HFFc6 (cell line): Measurements from ENCODE around the gene PISD. TPM values are rescaled to one million over a fixed set of nuclear protein-coding genes. Genes with fewer than 3 reads are reported as not detected.

Experiments used
- DNase-seq: peaks from one replicate; pipeline ENCODE4 v3.0.0-alpha.2; 2018
- H3K27ac Mint-ChIP-seq: 2 replicates; pipeline ENCODE4 v1.8.0; 2020; ENCODE audit warnings: mild to moderate bottlenecking, mixed read lengths
- H3K27me3 Mint-ChIP-seq: 2 replicates; pipeline ENCODE4 v1.8.0; 2021; ENCODE audit warnings: mild to moderate bottlenecking, moderate library complexity, mixed read lengths; ENCODE audit not compliant: insufficient read depth
- H3K36me3 Mint-ChIP-seq: 2 replicates; pipeline ENCODE4 v1.8.0; 2021; ENCODE audit warnings: low read depth, mixed read lengths
- H3K4me1 Mint-ChIP-seq: 2 replicates; pipeline ENCODE4 v1.8.0; 2020; ENCODE audit warnings: low read depth, mixed read lengths
- H3K4me3 Mint-ChIP-seq: 2 replicates; pipeline ENCODE4 v1.8.0; 2020; ENCODE audit warnings: mild to moderate bottlenecking, moderate library complexity, mixed read lengths
- H3K9me3 Mint-ChIP-seq: 2 replicates; pipeline ENCODE4 v1.8.0; 2020; ENCODE audit warnings: mild to moderate bottlenecking, mixed read lengths
- total RNA-seq, 6 experiments: library from RNA; stranded (reverse); fragmentation: NEBNext Ultra II Directional; extraction: Animal tissue kit (Norgen Biotek cat#: 25700); gene quantifications; 2 replicates in 1 of 6; 3 replicates in 5 of 6; pipeline ENCODE4 v1.2.3, GENCODE V29; 2021
- TF ChIP-seq, protein P1 (sequence below): fragments of 200-600 bp; sonication (generic); IDR thresholded peaks from 2 replicates; pipeline ENCODE4 v1.5.0; 2021; ENCODE audit warnings: antibody characterized with exemption, mild to moderate bottlenecking

PISD gene
- total RNA-seq, 6 experiments from 2014 or later: 38.4 to 47.3 (median 43.3) TPM

DNA sequence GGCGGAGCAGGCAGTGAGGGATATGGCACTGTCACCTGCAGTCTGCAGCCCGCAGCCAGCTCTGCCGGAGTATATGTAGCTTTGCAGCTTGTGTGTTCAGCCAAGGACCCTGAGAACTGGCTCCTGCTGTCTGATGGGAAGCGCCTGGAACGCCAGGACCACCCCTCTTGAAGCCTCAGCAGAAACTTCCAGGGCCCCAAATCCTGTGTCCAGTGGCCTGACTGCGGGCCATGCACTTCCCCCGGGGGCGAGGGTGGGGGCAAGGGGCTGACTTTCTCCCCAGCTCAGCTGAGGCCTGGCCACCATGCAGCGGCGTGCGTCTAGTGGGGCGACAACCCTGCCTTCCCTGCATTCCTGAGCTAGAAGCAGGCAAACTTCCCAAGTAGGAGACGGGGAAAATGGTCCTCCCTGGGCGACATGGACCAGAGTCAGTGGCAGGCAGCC lies 32.3 kb downstream of the PISD start:
- Mint-ChIP-seq H3K27ac (peak overlapping the region; percentile 31), H3K36me3 (no peaks in the 10 kb centered on the region; the same call in 1 of the 2 replicates), H3K4me1 (peaks cover 41% of the 10 kb centered on the region)

DNA sequence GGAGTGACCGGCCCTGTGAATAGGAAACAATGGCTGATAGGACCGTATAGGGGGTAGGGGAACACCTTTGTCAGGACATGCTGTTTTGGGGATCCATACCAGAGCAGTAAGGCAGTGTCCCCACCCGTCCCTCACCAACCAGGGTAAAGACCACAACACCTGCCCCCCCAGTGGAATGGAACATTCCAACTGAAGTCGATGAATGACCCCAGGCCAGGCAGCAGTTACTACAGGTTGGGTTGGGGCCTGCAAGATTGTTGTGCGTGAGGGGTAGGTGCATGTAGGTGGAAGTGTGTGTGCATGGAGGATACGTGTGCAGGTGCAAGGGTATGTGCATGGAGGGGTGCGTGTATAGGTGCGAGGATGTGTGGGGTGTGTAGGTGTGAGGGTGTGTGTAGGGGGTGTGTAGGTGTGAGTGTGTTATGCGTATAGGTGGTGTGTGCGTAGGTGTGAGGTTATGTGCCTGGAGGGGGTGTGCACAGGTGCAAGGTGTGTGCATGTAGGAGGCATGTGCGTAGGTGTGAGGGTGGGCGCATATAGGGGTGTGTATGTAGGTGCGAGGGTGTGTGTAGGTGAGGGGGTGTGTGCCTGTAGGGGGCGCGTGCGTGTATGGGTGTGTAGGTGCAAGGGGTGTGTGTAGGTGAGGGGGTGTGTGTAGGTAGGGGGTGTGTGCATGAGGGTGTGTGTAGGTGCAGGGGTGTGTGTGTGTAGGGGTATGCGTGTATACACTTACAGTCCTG lies 32.9 kb downstream of the PISD start:
- TF ChIP-seq, protein P1, sequence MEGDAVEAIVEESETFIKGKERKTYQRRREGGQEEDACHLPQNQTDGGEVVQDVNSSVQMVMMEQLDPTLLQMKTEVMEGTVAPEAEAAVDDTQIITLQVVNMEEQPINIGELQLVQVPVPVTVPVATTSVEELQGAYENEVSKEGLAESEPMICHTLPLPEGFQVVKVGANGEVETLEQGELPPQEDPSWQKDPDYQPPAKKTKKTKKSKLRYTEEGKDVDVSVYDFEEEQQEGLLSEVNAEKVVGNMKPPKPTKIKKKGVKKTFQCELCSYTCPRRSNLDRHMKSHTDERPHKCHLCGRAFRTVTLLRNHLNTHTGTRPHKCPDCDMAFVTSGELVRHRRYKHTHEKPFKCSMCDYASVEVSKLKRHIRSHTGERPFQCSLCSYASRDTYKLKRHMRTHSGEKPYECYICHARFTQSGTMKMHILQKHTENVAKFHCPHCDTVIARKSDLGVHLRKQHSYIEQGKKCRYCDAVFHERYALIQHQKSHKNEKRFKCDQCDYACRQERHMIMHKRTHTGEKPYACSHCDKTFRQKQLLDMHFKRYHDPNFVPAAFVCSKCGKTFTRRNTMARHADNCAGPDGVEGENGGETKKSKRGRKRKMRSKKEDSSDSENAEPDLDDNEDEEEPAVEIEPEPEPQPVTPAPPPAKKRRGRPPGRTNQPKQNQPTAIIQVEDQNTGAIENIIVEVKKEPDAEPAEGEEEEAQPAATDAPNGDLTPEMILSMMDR: peak; percentile 44; the same call in 1 of the 2 replicates
- Mint-ChIP-seq H3K4me3 (peak overlapping the region; percentile 88), H3K27ac (no peak overlapping the region), H3K36me3 (no peaks in the 10 kb centered on the region; the same call in 1 of the 2 replicates), H3K27me3 (peaks cover 1% of the 10 kb centered on the region; the same call in 1 of the 2 replicates), H3K9me3 (no peaks in the 10 kb centered on the region), H3K4me1 (peaks cover 41% of the 10 kb centered on the region)
- DNase-seq: no peak

More for the DNA sequence above, 32.3 kb downstream of the PISD start:
- peak overlapping the region; percentile 88 for H3K4me3 Mint-ChIP-seq
- TF ChIP-seq, protein P1: 0 out of 2 replicates have a peak, but pooled peaks have one; percentile 0
- H3K27me3 Mint-ChIP-seq: peaks cover 1% of the 10 kb centered on the region; the same call in 1 of the 2 replicates
- no peak for DNase-seq
- H3K9me3 Mint-ChIP-seq: no peaks in the 10 kb centered on the region

DNA sequence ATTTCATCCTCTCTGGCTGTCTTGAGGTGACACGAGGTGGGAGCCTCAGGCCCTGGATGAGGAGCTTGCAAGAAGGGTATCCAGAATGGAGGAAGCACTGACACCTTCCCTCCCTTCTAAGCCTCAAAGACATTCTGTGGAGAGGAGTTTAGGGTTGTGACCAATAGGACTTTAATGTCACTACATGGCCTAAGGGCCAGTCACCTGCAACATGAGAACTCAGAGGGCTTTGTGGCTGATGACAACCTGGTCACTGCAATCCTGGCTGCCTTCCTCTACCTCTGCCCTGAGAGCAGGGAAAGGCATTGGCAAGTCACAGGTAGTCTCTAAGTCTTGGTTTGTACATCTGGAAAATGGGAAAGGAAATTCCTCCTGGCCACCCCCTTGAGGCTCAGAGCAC lies 33.7 kb downstream of the PISD start:
- 0 out of 2 replicates have a peak overlapping the region, but pooled peaks have one; percentile 43 for H3K27ac Mint-ChIP-seq
- H3K9me3 Mint-ChIP-seq: no peaks in the 10 kb centered on the region
- peaks cover 1% of the 10 kb centered on the region; the same call in 1 of the 2 replicates for H3K27me3 Mint-ChIP-seq
- H3K4me1 Mint-ChIP-seq: peaks cover 34% of the 10 kb centered on the region
- TF ChIP-seq, protein P1: no peak
- H3K36me3 Mint-ChIP-seq: no peaks in the 10 kb centered on the region; the same call in 1 of the 2 replicates
- DNase-seq: no peak
- H3K4me3 Mint-ChIP-seq: peak overlapping the region; percentile 24; the same call in 1 of the 2 replicates

DNA sequence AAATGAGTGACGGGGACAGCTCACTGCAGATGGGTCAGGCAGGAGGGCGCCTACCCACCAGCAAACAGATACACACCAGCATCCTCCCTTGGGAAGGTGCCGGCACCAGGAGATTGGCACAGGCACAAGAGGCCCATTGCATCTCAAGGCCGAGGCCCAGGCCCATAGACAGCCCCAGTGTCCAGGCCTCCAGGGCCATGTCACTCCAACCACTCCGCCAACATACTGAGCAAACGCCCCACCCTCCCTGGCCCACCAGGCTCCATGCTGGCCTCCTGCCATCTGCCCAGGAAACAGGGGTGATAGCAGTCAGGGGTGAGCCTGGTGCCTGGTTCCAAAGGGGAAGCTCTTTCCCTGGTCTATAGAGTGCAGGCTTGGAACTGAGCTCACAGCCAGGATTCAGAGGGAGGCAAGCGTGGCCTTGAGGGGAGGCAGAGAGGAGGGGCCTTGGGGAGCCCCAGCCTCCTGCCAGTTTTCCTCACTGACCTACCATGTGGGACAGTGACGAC lies 34.7 kb downstream of the PISD start:
- Mint-ChIP-seq H3K4me3 (no peak overlapping the region), H3K4me1 (peaks cover 34% of the 10 kb centered on the region), H3K9me3 (no peaks in the 10 kb centered on the region), H3K27me3 (peaks cover 1% of the 10 kb centered on the region; the same call in 1 of the 2 replicates), H3K36me3 (no peaks in the 10 kb centered on the region; the same call in 1 of the 2 replicates), H3K27ac (no peak overlapping the region; the same call in 1 of the 2 replicates)
- no peak for DNase-seq
- TF ChIP-seq, protein P1: no peak

DNA sequence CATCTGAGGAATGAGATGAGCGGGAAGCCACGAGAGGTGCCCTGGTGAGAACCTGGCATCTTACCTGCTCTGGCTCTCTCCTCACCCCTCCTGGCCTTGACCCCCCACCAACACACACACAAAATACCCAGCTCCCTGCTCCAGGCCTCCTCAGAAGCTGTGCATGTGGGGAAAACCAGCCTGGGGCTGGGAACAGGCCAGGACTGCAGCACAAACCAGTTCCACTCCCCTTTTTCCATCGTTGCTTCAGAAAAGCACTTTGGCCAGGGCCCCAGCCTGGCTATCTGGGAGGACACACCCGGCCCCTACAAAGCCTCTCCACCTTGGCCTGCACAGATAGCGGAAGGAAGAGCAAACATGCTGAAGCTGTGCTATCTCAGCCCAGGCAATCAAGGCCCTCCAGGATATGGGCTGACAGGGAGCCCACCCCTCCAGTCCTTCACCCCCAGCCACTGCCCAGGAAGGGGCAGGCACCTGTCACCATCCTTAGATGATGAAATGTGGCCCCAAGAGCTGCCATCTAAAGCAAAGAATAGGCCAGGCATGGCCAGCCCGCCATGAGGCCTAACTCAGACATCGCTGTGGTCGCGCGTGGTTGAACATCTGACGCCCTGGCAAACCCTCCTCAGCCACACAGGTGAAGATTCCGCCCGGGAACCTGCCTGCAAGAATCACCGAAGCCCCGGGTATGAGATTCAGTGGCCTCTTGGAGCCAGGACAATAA lies 35.4 kb downstream of the PISD start:
- H3K4me1 Mint-ChIP-seq: peaks cover 31% of the 10 kb centered on the region
- no peak for DNase-seq
- H3K4me3 Mint-ChIP-seq: no peak overlapping the region
- no peaks in the 10 kb centered on the region; the same call in 1 of the 2 replicates for H3K36me3 Mint-ChIP-seq
- no peak overlapping the region for H3K27ac Mint-ChIP-seq
- TF ChIP-seq, protein P1: no peak
- no peaks in the 10 kb centered on the region for H3K9me3 Mint-ChIP-seq
- H3K27me3 Mint-ChIP-seq: peaks cover 1% of the 10 kb centered on the region; the same call in 1 of the 2 replicates
